HuH-7 (cell line): Measurements from ENCODE around the gene VDR.

ENCODE experiments used
- DNase-seq: peaks from one replicate; pipeline ENCODE4 v3.0.0; 2011; ENCODE audit warnings: low spot score

The VDR gene

GRCh38 chr12:47894068-47894467, 10.7 kb downstream of the VDR start:
- no peak for DNase-seq

GRCh38 chr12:47892819-47893218, 12.0 kb downstream of the VDR start:
- no peak for DNase-seq

GRCh38 chr12:47891356-47891755, 13.4 kb downstream of the VDR start:
- DNase-seq, result no peak

GRCh38 chr12:47889040-47889439, 15.8 kb downstream of the VDR start:
- DNase-seq, result no peak

- no peak for DNase-seq
Measured at GRCh38 chr12:47888153-47888819, 16.5 kb downstream of the VDR start.

GRCh38 chr12:47887529-47887928, 17.3 kb downstream of the VDR start:
- no peak for DNase-seq

- no peak for DNase-seq
Measured at GRCh38 chr12:47886510-47887240, 18.1 kb downstream of the VDR start.

GRCh38 chr12:47885566-47885965, 19.2 kb downstream of the VDR start:
- no peak for DNase-seq

- no peak for DNase-seq
Measured at GRCh38 chr12:47885012-47885501, 19.7 kb downstream of the VDR start.

GRCh38 chr12:47884501-47884900, 20.3 kb downstream of the VDR start:
- DNase-seq, result no peak

GRCh38 chr12:47883663-47884195, 21.1 kb downstream of the VDR start:
- no peak for DNase-seq

- DNase-seq, result no peak
Measured at GRCh38 chr12:47882781-47883546, 21.8 kb downstream of the VDR start.

- no peak for DNase-seq
Measured at GRCh38 chr12:47881826-47882427, 22.9 kb downstream of the VDR start.

GRCh38 chr12:47881051-47881450, 23.7 kb downstream of the VDR start:
- DNase-seq, result no peak

GRCh38 chr12:47878918-47879481, 25.8 kb downstream of the VDR start:
- no peak for DNase-seq

GRCh38 chr12:47878293-47878917, 26.4 kb downstream of the VDR start:
- no peak for DNase-seq

- DNase-seq, result no peak
Measured at GRCh38 chr12:47877081-47877480, 27.7 kb downstream of the VDR start.

- no peak for DNase-seq
Measured at GRCh38 chr12:47876440-47876960, 28.3 kb downstream of the VDR start.

GRCh38 chr12:47875746-47876439, 28.9 kb downstream of the VDR start:
- DNase-seq, result no peak

GRCh38 chr12:47874316-47874715, 30.5 kb downstream of the VDR start:
- DNase-seq, result no peak
